WTC11 (cell line): ENCODE results near the gene BRSK1. TPM values are rescaled to one million over a fixed set of nuclear protein-coding genes. Genes with fewer than 3 reads are reported as not detected.

Source experiments
- ATAC-seq: fragments of 200-7000 bp; cut with Tn5 transposase; 2 replicates; pipeline ENCODE4 v1.10.0; 2021; ENCODE audit warnings: mild to moderate bottlenecking, moderate library complexity
- CTCF ChIA-PET: fragments of 300-600 bp; sonication (Branson Sonifier 250); formaldehyde crosslinking; loops from one replicate; lab custom pipeline; 2021; ENCODE audit warnings: antibody characterized with exemption; lab: Charles Lee
- POLR2A ChIA-PET: fragments of 350-600 bp; sonication (Branson Sonifier 250); formaldehyde crosslinking; loops from one replicate; lab custom pipeline; 2021; ENCODE audit warnings: antibody characterized with exemption; lab: Charles Lee
- DNase-seq: peaks from one replicate; pipeline ENCODE4 v3.0.0; 2021; ENCODE audit warnings: low spot score
- H3K27ac Mint-ChIP-seq: 2 replicates; pipeline ENCODE4 v1.8.0; 2021; ENCODE audit warnings: mixed read lengths
- H3K27me3 Mint-ChIP-seq: 2 replicates; pipeline ENCODE4 v1.8.0; 2021; ENCODE audit warnings: low read depth, mild to moderate bottlenecking, moderate library complexity, mixed read lengths
- H3K36me3 Mint-ChIP-seq: 2 replicates; pipeline ENCODE4 v1.8.0; 2021; ENCODE audit warnings: mixed read lengths
- H3K4me1 Mint-ChIP-seq: 2 replicates; pipeline ENCODE4 v1.8.0; 2022; ENCODE audit warnings: mixed read lengths
- H3K4me3 Mint-ChIP-seq: 2 replicates; pipeline ENCODE4 v1.8.0; 2021; ENCODE audit warnings: mild to moderate bottlenecking, moderate library complexity, mixed read lengths
- H3K9me3 Mint-ChIP-seq: 2 replicates; pipeline ENCODE4 v1.8.0; 2021; ENCODE audit warnings: mixed read lengths
- ATF3 ChIP-seq: sonication (generic); formaldehyde crosslinking; conservative IDR thresholded peaks from 2 replicates; pipeline ENCODE4 v1.8.1; 2022; ENCODE audit warnings: mild to moderate bottlenecking, missing genetic modification reagents
- CDX4 ChIP-seq: fragments of 250-450 bp; sonication (Bioruptor Pico); IDR thresholded peaks from 2 replicates; pipeline ENCODE4 v1.9.0; 2021; ENCODE audit warnings: moderate library complexity, mild to moderate bottlenecking, inconsistent platforms, borderline replicate concordance
- E2F5 ChIP-seq: sonication (generic); formaldehyde crosslinking; IDR thresholded peaks from 2 replicates; pipeline ENCODE4 v1.8.1; 2022; ENCODE audit warnings: mild to moderate bottlenecking, moderate library complexity, missing genetic modification reagents
- ERG ChIP-seq: fragments of 250-450 bp; sonication (Bioruptor Pico); IDR thresholded peaks from 2 replicates; pipeline ENCODE4 v1.8.0; 2021; ENCODE audit warnings: mild to moderate bottlenecking
- FOXP4 ChIP-seq: sonication (generic); formaldehyde crosslinking; IDR thresholded peaks from 2 replicates; pipeline ENCODE4 v1.8.0; 2022; ENCODE audit warnings: mild to moderate bottlenecking, missing genetic modification reagents
- MLX ChIP-seq: sonication (generic); formaldehyde crosslinking; IDR thresholded peaks from 2 replicates; pipeline ENCODE4 v1.8.1; 2023; ENCODE audit warnings: mild to moderate bottlenecking, missing genetic modification reagents, moderate library complexity
- NR3C1 ChIP-seq: sonication (generic); formaldehyde crosslinking; conservative IDR thresholded peaks from 2 replicates; pipeline ENCODE4 v1.8.1; 2023; ENCODE audit warnings: low read depth, mild to moderate bottlenecking, missing genetic modification reagents
- OVOL2 ChIP-seq: fragments of 250-450 bp; sonication (Bioruptor Pico); IDR thresholded peaks from 2 replicates; pipeline ENCODE4 v1.9.0; 2021; ENCODE audit warnings: mild to moderate bottlenecking, borderline replicate concordance
- PRDM15 ChIP-seq: sonication (generic); formaldehyde crosslinking; IDR thresholded peaks from 2 replicates; pipeline ENCODE4 v1.8.0; 2022; ENCODE audit warnings: missing genetic modification reagents
- PREB ChIP-seq: sonication (generic); formaldehyde crosslinking; IDR thresholded peaks from 2 replicates; pipeline ENCODE4 v1.8.1; 2022; ENCODE audit warnings: mild to moderate bottlenecking, missing genetic modification reagents, moderate library complexity, borderline replicate concordance
- TP53 ChIP-seq: sonication (generic); formaldehyde crosslinking; IDR thresholded peaks from 2 replicates; pipeline ENCODE4 v1.8.1; 2023; ENCODE audit warnings: mild to moderate bottlenecking, missing genetic modification reagents
- ZSCAN18 ChIP-seq: fragments of 250-450 bp; sonication (Bioruptor Pico); IDR thresholded peaks from 2 replicates; pipeline ENCODE4 v2.1.2; 2022; ENCODE audit warnings: mild to moderate bottlenecking, moderate library complexity
- total RNA-seq: library from RNA; stranded (reverse); gene quantifications from 3 replicates; pipeline ENCODE4 v1.2.3, GENCODE V29; 2021

The BRSK1 gene
- total RNA-seq, 1 experiment from 2014 or later, result 52.4 TPM

GRCh38 chr19:55355213-55355821 is 71.5 kb downstream of the BRSK1 start (continued):
- no peak for TF ChIP-seq PREB
- no peak for TF ChIP-seq E2F5 (CRISPR knock-in tag)
- no peak for TF ChIP-seq TP53 (CRISPR knock-in tag)
- no peak for TF ChIP-seq FOXP4
- no peak for TF ChIP-seq CDX4 (CRISPR knock-in tag)
- TF ChIP-seq MLX (CRISPR knock-in tag), result no peak

GRCh38 chr19:55358493-55358892 is 74.7 kb downstream of the BRSK1 start:
- DNase-seq, result no peak
- Mint-ChIP-seq H3K27me3 (peaks cover 61% of the 10 kb centered on the region), H3K4me3 (no peak overlapping the region), H3K36me3 (no peaks in the 10 kb centered on the region), H3K9me3 (no peaks in the 10 kb centered on the region), H3K4me1 (peaks cover 7% of the 10 kb centered on the region), H3K27ac (no peak overlapping the region)
- ChIA-PET POLR2A (interaction anchor here (0.5 to 1.8 kb wide), 3 partner anchors 10 to 81 kb away, joined by 4 to 5 read pairs (median 4); partner anchors contain the start of gene KMT5C), CTCF (interaction anchor here (1.8 kb wide), 1 partner anchor 28 kb away, joined by 8 read pairs; no protein-coding TSS in a partner anchor)
- no peak for ATAC-seq
- TF ChIP-seq FOXP4 (no peak), NR3C1 (no peak), ATF3 (CRISPR knock-in tag) (no peak), CDX4 (CRISPR knock-in tag) (no peak), E2F5 (CRISPR knock-in tag) (no peak), ZSCAN18 (CRISPR knock-in tag) (no peak), PRDM15 (CRISPR knock-in tag) (no peak), OVOL2 (no peak), ERG (CRISPR knock-in tag) (no peak), PREB (no peak)
